ENCODE data around the gene SH3GLB1. TPM values are rescaled to one million over a fixed set of nuclear protein-coding genes. Genes with fewer than 3 reads are reported as not detected.

The SH3GLB1 gene
- total RNA-seq, 2 experiments from 2014 or later, result 79.6 to 82.8 TPM

DNA sequence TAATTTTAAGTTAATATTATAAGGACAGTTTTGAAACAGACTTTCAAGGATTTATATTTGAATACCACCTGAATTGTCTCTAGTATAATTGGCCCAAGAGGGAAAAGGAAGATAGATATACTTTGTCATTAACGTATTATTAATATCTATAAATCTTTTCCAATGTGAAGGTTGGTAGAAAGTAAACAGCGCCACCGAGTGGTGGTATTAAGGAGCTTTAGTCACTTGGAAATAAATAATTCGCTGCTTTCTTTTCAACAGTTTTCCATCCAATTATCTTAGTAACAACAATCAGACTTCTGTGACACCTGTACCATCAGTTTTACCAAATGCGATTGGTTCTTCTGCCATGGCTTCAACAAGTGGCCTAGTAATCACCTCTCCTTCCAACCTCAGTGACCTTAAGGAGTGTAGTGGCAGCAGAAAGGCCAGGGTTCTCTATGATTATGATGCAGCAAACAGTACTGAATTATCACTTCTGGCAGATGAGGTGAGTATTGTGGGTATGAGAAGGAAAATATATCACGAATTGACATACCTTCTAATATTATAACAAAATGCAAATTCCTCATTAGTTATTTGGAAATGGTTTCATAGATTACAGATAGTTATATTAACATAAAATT, 37.7 kb downstream of the SH3GLB1 start:
- Mint-ChIP-seq H3K4me1 (peaks cover 4% of the 10 kb centered on the region), H3K27ac (no peak overlapping the region), H3K36me3 (ENCODE audit: low read depth) (peaks cover 36% of the 10 kb centered on the region), H3K9me3 (no peaks in the 10 kb centered on the region), H3K27me3 (no peaks in the 10 kb centered on the region), H3K4me3 (no peak overlapping the region)
- CTCF ChIA-PET, result interaction anchor here (0.6 to 3.3 kb wide), 5 partner anchors 11 to 362 kb away, joined by 3 to 35 read pairs (median 3); partner anchors contain the start of gene SH3GLB1
- POLR2A ChIA-PET, result interaction anchor here (0.7 to 7.2 kb wide), 3 partner anchors 19 to 55 kb away, joined by 3 to 59 read pairs (median 3); partner anchors contain the start of gene SH3GLB1
- peak; percentile 28 for DNase-seq

DNA sequence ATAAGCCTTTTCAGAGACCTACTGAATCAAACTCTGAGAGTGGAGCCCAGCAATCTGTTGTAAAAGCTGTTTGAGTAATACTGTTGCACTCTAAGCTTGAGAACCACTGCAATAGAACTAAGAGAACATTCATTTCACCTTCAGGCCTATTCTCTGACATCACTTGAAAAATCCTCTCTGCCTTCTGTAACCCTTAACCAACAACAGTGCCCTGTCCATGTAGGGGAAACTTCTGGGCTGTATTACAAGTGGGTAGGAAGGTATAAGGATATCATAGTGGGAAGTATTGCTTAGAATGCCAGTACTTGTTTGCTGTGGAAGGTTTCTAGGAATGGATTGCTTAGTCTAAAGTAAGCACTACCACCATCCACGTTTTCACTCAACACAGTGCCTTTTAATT, 42.9 kb downstream of the SH3GLB1 start:
- CTCF ChIA-PET, result no interaction called here

DNA sequence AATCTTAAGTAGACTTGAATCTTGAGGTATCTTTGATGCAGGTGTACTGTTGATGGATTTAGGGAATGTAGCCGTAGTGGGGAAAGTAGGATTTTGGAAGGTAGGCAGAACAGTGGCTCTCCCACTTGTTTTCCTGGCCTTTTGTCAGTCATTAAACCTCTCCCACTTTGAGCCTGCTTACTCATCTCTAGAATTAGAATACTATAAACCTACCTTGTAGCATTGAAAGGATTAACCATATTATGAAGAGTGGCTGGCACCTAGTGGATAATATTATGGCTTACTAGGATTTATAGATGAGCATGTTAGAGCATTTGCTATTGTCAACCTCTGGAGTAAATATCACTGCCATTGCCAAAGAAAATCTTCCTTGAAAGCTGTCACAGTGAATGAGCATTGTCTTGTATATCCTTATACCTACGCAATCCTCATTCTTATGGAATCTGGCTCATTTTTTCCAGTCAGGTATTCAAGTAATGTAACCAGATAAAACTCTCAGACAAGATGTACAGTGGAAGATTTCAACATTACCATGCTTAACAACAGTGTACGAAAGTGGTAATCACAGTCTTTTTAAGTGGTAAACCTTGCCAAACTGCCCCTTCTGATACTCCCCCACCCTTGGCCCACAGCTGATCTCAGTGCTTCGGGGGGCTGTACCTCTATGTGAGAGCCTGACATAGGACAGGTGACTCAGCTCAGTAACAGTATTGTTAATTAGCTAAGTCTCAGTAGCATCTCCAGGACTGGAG, 44.4 kb downstream of the SH3GLB1 start:
- DNase-seq, result no peak
- H3K36me3 Mint-ChIP-seq (ENCODE audit: low read depth), result peaks cover 26% of the 10 kb centered on the region
- H3K4me3 Mint-ChIP-seq, result no peak overlapping the region
- no peaks in the 10 kb centered on the region for H3K9me3 Mint-ChIP-seq
- H3K27ac Mint-ChIP-seq, result no peak overlapping the region
- ChIA-PET CTCF (interaction anchor here (1.1 kb wide), 1 partner anchor 45 kb away, joined by 5 read pairs; the partner anchor contains the start of gene SH3GLB1), POLR2A (interaction anchor here (2.2 kb wide), 1 partner anchor 44 kb away, joined by 7 read pairs; the partner anchor contains the start of gene SH3GLB1)
- H3K4me1 Mint-ChIP-seq, result no peaks in the 10 kb centered on the region
- peaks cover under 1% of the 10 kb centered on the region for H3K27me3 Mint-ChIP-seq

More for the DNA sequence above, 42.9 kb downstream of the SH3GLB1 start:
- DNase-seq, result no peak
- H3K9me3 Mint-ChIP-seq, result no peaks in the 10 kb centered on the region
- H3K4me1 Mint-ChIP-seq, result no peaks in the 10 kb centered on the region
- H3K27ac Mint-ChIP-seq, result no peak overlapping the region
- H3K36me3 Mint-ChIP-seq (ENCODE audit: low read depth), result peaks cover 26% of the 10 kb centered on the region
- POLR2A ChIA-PET, result no interaction called here
- no peak overlapping the region for H3K4me3 Mint-ChIP-seq
- H3K27me3 Mint-ChIP-seq, result no peaks in the 10 kb centered on the region

DNA sequence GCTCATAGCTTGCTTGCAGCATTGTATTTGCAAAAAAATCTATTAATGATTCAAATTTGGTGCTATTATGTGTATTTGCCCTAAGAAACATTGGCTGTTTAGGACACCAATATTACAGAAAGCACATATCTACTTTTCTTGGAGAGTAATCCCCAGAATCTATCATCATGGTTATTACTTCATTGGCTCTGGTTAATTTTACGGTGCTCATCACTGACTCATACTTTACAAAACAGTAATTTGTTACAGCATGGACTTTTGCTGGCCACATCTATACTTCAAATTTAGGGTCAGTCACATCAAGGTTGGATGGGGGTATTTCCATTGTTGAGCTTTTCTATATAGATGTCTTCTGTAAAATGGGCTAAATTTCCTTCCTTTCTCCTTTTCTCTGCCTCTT, 45.7 kb downstream of the SH3GLB1 start:
- H3K36me3 Mint-ChIP-seq (ENCODE audit: low read depth), result peaks cover 17% of the 10 kb centered on the region
- no peak for DNase-seq
- H3K4me3 Mint-ChIP-seq, result no peak overlapping the region
- H3K4me1 Mint-ChIP-seq, result no peaks in the 10 kb centered on the region
- POLR2A ChIA-PET, result interaction anchor here (2.2 kb wide), 1 partner anchor 45 kb away, joined by 7 read pairs; the partner anchor contains the start of gene SH3GLB1
- CTCF ChIA-PET, result interaction anchor here (1.1 kb wide), 1 partner anchor 46 kb away, joined by 5 read pairs; the partner anchor contains the start of gene SH3GLB1
- H3K27me3 Mint-ChIP-seq, result peaks cover 3% of the 10 kb centered on the region
- no peak overlapping the region for H3K27ac Mint-ChIP-seq
- no peaks in the 10 kb centered on the region for H3K9me3 Mint-ChIP-seq

DNA sequence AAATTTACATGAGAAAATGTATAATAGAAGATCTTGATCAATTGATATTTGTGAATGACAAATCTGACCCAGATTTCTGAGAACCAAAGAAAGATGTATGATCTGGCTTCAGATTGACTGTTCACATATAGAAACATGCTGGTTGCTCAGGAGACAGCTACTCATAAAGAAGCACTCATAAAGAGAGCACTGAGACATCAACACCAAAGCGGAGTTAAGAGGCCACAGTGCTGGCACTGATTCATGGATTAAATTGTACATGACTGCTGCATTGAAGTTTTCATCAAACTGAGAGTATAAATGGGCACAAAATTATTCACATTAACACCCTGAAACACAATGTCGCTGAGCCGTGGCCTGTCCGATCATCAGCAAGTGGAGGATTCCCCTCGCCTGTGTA, 46.2 kb downstream of the SH3GLB1 start:
- Mint-ChIP-seq H3K4me1 (no peaks in the 10 kb centered on the region), H3K27me3 (peaks cover 3% of the 10 kb centered on the region), H3K27ac (no peak overlapping the region), H3K9me3 (no peaks in the 10 kb centered on the region), H3K36me3 (ENCODE audit: low read depth) (peaks cover 12% of the 10 kb centered on the region), H3K4me3 (no peak overlapping the region)
- DNase-seq, result no peak
- CTCF ChIA-PET, result no interaction called here
- POLR2A ChIA-PET, result interaction anchor here (2.2 kb wide), 1 partner anchor 46 kb away, joined by 7 read pairs; the partner anchor contains the start of gene SH3GLB1

DNA sequence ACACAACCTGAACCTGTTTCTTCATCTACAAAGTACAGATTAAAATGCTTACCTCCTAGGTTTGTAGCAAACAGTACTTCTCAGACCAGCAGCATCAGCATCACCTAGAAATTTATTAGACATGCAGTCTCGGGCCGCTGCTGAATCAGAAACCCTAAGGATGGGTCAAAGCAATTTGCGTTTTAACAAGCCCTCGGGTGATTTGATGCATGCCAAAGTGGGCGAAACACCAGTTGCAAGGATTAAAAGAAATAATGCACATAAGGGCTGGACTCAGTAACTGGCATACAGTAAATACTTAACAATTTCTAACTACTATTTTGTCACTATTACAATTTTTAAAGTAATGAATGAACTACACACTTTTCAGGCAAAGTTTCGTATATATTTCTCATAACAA, 47.5 kb downstream of the SH3GLB1 start:
- DNase-seq, result no peak
- no peaks in the 10 kb centered on the region for H3K4me1 Mint-ChIP-seq
- H3K27ac Mint-ChIP-seq, result no peak overlapping the region
- no peaks in the 10 kb centered on the region for H3K9me3 Mint-ChIP-seq
- H3K27me3 Mint-ChIP-seq, result peaks cover 3% of the 10 kb centered on the region
- ChIA-PET CTCF (interaction anchor here (0.8 to 1.4 kb wide), 4 partner anchors 7 to 278 kb away, joined by 3 to 4 read pairs (median 3); no protein-coding TSS in a partner anchor), POLR2A (no interaction called here)
- H3K36me3 Mint-ChIP-seq (ENCODE audit: low read depth), result no peaks in the 10 kb centered on the region
- H3K4me3 Mint-ChIP-seq, result no peak overlapping the region

DNA sequence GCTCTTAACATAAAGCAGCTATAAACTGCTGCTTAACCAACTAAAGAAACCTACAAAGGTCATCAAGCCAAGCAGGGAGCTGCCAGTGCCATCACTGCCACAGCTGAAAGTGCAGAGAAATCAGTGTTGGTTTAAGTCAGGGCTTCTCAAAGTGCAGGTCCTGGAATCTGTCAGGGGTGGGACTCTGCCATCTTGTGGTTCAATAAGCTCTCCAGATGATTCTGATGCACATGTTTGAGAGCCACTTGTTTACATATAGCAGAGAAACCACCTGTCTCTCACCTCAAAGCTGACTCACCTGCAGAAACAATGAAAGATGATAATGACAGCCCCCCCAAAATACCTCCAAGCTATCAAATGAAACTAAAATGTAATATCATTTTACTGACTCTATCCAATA, 49.3 kb downstream of the SH3GLB1 start:
- H3K4me3 Mint-ChIP-seq, result no peak overlapping the region
- POLR2A ChIA-PET, result interaction anchor here (0.6 kb wide), 1 partner anchor 51 kb away, joined by 3 read pairs; no protein-coding TSS in a partner anchor

DNA sequence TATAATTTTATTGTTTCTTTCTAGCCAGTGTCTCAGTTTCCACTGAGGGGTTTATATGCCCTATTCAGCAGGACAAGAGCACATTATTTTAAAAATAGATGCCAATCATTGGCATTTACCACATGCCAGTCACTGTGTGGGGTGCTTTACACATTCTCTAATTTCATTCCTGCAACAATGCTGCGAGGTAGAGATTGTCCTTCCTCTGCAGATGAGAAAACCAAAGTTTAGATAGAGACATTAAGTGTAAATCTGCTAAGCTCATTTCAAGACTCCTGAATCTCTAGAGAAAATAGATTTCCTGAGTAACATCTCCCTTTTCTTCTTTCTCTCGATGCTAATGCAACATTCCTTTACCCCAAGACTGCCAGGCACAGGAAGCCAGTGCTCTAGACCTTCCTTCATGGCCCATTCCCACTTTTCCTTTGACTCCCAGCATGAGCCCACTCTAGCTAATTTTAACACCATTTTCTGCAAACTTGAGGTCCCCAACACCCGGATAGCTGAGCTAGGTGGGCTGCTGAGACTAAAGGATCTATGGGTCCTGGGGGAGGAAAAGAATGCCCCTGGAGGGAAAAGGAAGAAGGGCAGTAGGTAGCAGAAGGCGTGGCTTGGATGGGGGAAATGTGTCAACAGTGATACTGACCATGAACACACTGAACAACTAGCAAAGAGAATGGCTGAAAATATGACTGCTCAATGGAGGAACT, 50.0 kb downstream of the SH3GLB1 start:
- Mint-ChIP-seq H3K9me3 (no peaks in the 10 kb centered on the region), H3K36me3 (ENCODE audit: low read depth) (no peaks in the 10 kb centered on the region), H3K4me3 (no peak overlapping the region), H3K27ac (no peak overlapping the region), H3K4me1 (no peaks in the 10 kb centered on the region), H3K27me3 (peaks cover 3% of the 10 kb centered on the region)
- POLR2A ChIA-PET, result no interaction called here
- CTCF ChIA-PET, result interaction anchor here (1.5 kb wide), 1 partner anchor 15 kb away, joined by 3 read pairs; no protein-coding TSS in a partner anchor
- DNase-seq, result no peak

More for the DNA sequence above, 49.3 kb downstream of the SH3GLB1 start:
- no peak overlapping the region for H3K27ac Mint-ChIP-seq
- no peaks in the 10 kb centered on the region for H3K9me3 Mint-ChIP-seq
- peaks cover 3% of the 10 kb centered on the region for H3K27me3 Mint-ChIP-seq
- H3K4me1 Mint-ChIP-seq, result no peaks in the 10 kb centered on the region
- CTCF ChIA-PET, result interaction anchor here (0.7 to 1.9 kb wide), 4 partner anchors 12 to 332 kb away, joined by 3 to 9 read pairs (median 3); partner anchors contain the start of gene SH3GLB1
- DNase-seq, result no peak
- no peaks in the 10 kb centered on the region for H3K36me3 Mint-ChIP-seq (ENCODE audit: low read depth)

DNA sequence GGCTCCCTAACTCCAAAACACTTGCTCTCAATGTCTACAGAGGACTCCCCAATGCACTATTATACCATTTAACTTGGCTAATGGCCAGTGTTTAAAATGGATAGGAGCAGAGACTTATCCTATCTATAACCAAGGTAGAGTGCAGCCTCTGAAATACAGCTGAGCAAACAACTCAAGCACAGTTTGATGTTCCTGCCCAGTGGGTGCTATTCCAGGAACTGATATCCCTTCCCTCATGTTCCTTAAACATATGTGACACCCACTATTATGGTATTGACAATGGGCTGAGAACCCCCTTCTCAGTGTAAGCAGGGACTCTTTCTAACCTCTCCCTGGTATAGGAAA, 51.7 kb downstream of the SH3GLB1 start:
- no peak for DNase-seq
- CTCF ChIA-PET, result interaction anchor here (1.1 kb wide), 1 partner anchor 256 kb away, joined by 3 read pairs; no protein-coding TSS in a partner anchor
- Mint-ChIP-seq H3K36me3 (ENCODE audit: low read depth) (no peaks in the 10 kb centered on the region), H3K4me1 (no peaks in the 10 kb centered on the region), H3K9me3 (no peaks in the 10 kb centered on the region), H3K27ac (no peak overlapping the region), H3K27me3 (peaks cover 3% of the 10 kb centered on the region), H3K4me3 (no peak overlapping the region)
- POLR2A ChIA-PET, result no interaction called here

DNA sequence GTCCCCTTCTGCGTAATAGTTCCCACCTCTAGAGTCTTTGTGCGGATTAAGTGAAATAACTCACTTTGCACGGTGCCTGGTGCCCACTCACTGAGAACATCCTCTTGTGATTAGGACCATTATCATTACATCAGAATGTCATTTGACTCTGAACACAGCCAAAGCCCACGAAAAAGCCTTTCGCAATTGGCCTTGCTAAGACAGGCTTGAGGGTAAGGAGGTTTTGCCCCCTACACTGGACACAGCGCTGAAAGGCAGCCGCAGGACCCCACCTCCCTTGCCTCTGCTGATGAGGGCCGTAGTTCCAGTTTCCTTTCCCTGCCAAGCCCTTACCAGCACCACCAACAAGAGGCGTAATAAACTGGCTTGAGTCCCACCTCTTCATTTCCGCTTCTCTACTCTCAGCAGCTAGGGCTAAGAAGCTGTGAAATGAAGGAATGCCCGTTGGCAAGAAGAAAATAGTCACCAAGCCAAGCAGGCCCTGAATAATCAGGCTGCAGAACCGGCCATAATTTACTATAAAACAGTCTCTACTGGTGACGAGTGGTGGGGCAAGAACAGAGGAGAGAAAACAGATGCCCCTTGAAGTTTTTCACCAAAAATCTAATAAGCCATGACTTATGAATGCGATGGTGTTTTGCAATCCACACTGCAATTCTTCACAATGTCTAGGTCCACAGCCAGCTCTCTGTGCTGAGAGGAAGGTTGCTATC, 53.1 kb downstream of the SH3GLB1 start:
- no peak overlapping the region for H3K4me3 Mint-ChIP-seq
- no peak for DNase-seq
- H3K27ac Mint-ChIP-seq, result no peak overlapping the region
- no peaks in the 10 kb centered on the region for H3K4me1 Mint-ChIP-seq
- no peaks in the 10 kb centered on the region for H3K36me3 Mint-ChIP-seq (ENCODE audit: low read depth)
- H3K27me3 Mint-ChIP-seq, result peaks cover 3% of the 10 kb centered on the region
- POLR2A ChIA-PET, result no interaction called here
- H3K9me3 Mint-ChIP-seq, result no peaks in the 10 kb centered on the region
- CTCF ChIA-PET, result interaction anchor here (1.1 kb wide), 1 partner anchor 257 kb away, joined by 3 read pairs; no protein-coding TSS in a partner anchor

DNA sequence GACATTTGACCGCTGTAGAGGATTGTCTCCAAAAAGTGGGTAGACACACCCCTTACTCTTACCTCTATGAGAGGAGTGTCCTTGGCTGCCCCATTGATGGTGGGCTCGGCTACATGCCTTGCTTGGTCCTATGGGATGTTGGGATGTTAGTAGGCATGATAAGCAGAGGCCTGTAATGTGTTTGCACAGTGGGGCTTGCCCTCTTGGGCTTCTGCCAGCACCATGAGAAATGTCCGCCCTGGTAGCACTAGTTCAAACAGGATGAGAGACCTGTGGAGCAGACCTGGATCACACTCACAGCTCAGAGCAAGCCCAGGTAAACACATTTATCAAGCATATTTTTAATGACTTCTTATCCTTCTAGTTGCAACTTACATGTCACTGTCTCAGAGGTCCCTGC, 54.2 kb downstream of the SH3GLB1 start:
- ChIA-PET POLR2A (no interaction called here), CTCF (no interaction called here)

DNA sequence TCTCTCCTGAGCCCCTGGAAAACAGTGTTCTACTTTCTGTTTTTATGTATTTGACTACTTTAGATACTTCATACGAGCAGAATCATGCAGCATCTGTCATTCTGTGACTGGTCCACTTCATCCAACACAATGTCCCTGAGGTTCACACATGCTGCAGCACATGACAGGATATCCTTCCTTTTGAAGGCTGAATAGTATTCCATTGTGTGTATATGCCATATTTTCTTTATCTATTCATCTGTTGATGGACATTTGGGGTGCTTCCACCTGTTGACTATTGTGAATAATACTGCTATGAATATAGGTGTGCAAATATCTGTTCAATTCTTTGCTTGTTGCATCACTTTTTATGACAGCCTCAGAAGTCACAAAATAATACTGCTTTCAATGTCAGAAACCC, 55.8 kb downstream of the SH3GLB1 start:
- Mint-ChIP-seq H3K9me3 (no peaks in the 10 kb centered on the region), H3K36me3 (ENCODE audit: low read depth) (no peaks in the 10 kb centered on the region), H3K4me3 (no peak overlapping the region), H3K27me3 (no peaks in the 10 kb centered on the region), H3K4me1 (no peaks in the 10 kb centered on the region), H3K27ac (no peak overlapping the region)
- no peak for DNase-seq
- POLR2A ChIA-PET, result no interaction called here
- CTCF ChIA-PET, result no interaction called here

More for the DNA sequence above, 54.2 kb downstream of the SH3GLB1 start:
- no peak overlapping the region for H3K4me3 Mint-ChIP-seq
- no peaks in the 10 kb centered on the region for H3K36me3 Mint-ChIP-seq (ENCODE audit: low read depth)
- no peaks in the 10 kb centered on the region for H3K4me1 Mint-ChIP-seq
- H3K9me3 Mint-ChIP-seq, result no peaks in the 10 kb centered on the region
- DNase-seq, result no peak
- peaks cover 3% of the 10 kb centered on the region for H3K27me3 Mint-ChIP-seq
- H3K27ac Mint-ChIP-seq, result no peak overlapping the region
